ENCODE data around the gene C1QTNF1.
A peak's percentile ranks its signal among the peaks of the same experiment; 100 is the strongest.

- peak; percentile 70 for TF ChIP-seq EGR1 (IDR thresholded peaks at IDR 0.05)
- TF ChIP-seq RAD21 (IDR thresholded peaks at IDR 0.05; ENCODE audit: low read depth): no peak
- no peak for TF ChIP-seq FOXM1 (IDR thresholded peaks at IDR 0.05; ENCODE audit: borderline replicate concordance, low read depth)
- no peak for TF ChIP-seq CEBPB (IDR thresholded peaks at IDR 0.05)
- peak; percentile 76 for TF ChIP-seq MAX (IDR thresholded peaks at IDR 0.05)
- TF ChIP-seq REST (IDR thresholded peaks at IDR 0.05; ENCODE audit: low read depth): no peak
- TF ChIP-seq CREB1 (IDR thresholded peaks at IDR 0.05; ENCODE audit: low read depth): no peak
- no peak; the same call in 1 of the 2 replicates for TF ChIP-seq USF1 (IDR thresholded peaks at IDR 0.05)
- TF ChIP-seq TEAD4 (IDR thresholded peaks at IDR 0.05): peak; percentile 3; the same call in 1 of the 2 replicates
- TF ChIP-seq YY1 (IDR thresholded peaks at IDR 0.05; ENCODE audit: low read depth): peak; percentile 85
- peak; percentile 83 for TF ChIP-seq TAF1 (IDR thresholded peaks at IDR 0.05; ENCODE audit: low read depth)
- TF ChIP-seq EP300 (IDR thresholded peaks at IDR 0.05; ENCODE audit: borderline replicate concordance): no peak
- peak; percentile 25; the same call in 1 of the 2 replicates for TF ChIP-seq TCF12 (IDR thresholded peaks at IDR 0.05; ENCODE audit: low read depth)
- no peak for TF ChIP-seq NFIC (IDR thresholded peaks at IDR 0.05)
Measured at GRCh38 chr17:79074649-79075445, 50.9 kb downstream of the C1QTNF1 start, which contains the start of gene ENGASE.

Measured in Ishikawa (cell line).